Panc1 (cell line): Measurements from ENCODE around the gene AVEN.

Experiments
- POLR2AphosphoS5 ChIP-seq: IDR thresholded peaks from 2 replicates; pipeline ENCODE4 v1.6.1; 2012; ENCODE audit warnings: mild to moderate bottlenecking, low read depth, low read length, moderate library complexity
- REST ChIP-seq, 2 experiments: IDR thresholded peaks; 2 replicates each; pipeline ENCODE4 v1.6.1; 2011 to 2012; ENCODE audit warnings: low read depth in 2 of 2, control low read depth in 1 of 2, low read length in 1 of 2, mild to moderate bottlenecking in 1 of 2, moderate library complexity in 1 of 2; ENCODE audit not compliant: insufficient read depth in 1 of 2
- SIN3A ChIP-seq: IDR thresholded peaks from 2 replicates; pipeline ENCODE4 v1.6.1; 2012; ENCODE audit warnings: low read depth, mild to moderate bottlenecking, low read length, moderate library complexity, borderline replicate concordance; ENCODE audit not compliant: insufficient read depth
- TCF7L2 ChIP-seq: IDR thresholded peaks from 2 replicates; pipeline ENCODE4 v1.6.1; 2011; ENCODE audit warnings: mild to moderate bottlenecking, low read depth, low read length, inconsistent platforms
- TF ChIP-seq, protein P1 (sequence below): fragments of 450-650 bp; IDR thresholded peaks from 2 replicates; pipeline ENCODE4 v1.5.1; 2017; ENCODE audit warnings: mild to moderate bottlenecking

- TF ChIP-seq REST (IDR thresholded peaks at IDR 0.05; ENCODE audit: insufficient read depth in 1 of 2, low read depth in 2 of 2, low read length in 1 of 2) (no peak), SIN3A (no peak), POLR2AphosphoS5 (no peak), TCF7L2 (no peak)
- TF ChIP-seq, protein P1, sequence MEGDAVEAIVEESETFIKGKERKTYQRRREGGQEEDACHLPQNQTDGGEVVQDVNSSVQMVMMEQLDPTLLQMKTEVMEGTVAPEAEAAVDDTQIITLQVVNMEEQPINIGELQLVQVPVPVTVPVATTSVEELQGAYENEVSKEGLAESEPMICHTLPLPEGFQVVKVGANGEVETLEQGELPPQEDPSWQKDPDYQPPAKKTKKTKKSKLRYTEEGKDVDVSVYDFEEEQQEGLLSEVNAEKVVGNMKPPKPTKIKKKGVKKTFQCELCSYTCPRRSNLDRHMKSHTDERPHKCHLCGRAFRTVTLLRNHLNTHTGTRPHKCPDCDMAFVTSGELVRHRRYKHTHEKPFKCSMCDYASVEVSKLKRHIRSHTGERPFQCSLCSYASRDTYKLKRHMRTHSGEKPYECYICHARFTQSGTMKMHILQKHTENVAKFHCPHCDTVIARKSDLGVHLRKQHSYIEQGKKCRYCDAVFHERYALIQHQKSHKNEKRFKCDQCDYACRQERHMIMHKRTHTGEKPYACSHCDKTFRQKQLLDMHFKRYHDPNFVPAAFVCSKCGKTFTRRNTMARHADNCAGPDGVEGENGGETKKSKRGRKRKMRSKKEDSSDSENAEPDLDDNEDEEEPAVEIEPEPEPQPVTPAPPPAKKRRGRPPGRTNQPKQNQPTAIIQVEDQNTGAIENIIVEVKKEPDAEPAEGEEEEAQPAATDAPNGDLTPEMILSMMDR: no peak
These were observed 9.1 kb upstream of the AVEN start for GRCh38 chr15:34047893-34048775.
